Measurements from ENCODE around the gene RASAL1. TPM values are rescaled to one million over a fixed set of nuclear protein-coding genes. Genes with fewer than 3 reads are reported as not detected.

The RASAL1 gene
- total RNA-seq, 1 donor from 2014 or later: 0.21 TPM

DNA sequence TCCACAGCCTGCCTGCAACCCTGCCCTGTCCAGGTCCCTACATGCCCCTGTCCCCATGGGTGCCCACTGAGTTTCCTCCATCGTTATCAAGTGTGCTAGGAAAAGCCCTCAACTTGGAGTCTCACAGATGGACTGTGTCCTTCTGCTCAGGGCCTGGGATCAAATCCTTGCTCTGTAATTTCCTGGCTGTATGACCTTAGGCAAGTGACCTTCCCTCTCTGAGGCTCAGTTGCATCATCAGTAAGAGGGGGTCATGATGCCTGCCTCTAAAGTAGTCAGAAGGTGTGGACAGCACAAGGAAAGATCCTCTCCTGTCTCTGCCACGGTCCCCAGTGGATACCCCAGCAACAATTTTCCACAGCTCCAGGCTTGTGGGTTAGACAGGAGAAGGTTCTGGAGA, 22.2 kb downstream of the RASAL1 start:
- no peak overlapping the region for H3K27ac Mint-ChIP-seq (ENCODE audit: unreplicated experiment)
- H3K27me3 Mint-ChIP-seq (ENCODE audit: unreplicated experiment): peaks cover 1% of the 10 kb centered on the region
- DNase-seq (ENCODE audit: low spot score): no peak
- no peaks in the 10 kb centered on the region for H3K4me1 Mint-ChIP-seq (ENCODE audit: unreplicated experiment)
- TF ChIP-seq, protein P1, sequence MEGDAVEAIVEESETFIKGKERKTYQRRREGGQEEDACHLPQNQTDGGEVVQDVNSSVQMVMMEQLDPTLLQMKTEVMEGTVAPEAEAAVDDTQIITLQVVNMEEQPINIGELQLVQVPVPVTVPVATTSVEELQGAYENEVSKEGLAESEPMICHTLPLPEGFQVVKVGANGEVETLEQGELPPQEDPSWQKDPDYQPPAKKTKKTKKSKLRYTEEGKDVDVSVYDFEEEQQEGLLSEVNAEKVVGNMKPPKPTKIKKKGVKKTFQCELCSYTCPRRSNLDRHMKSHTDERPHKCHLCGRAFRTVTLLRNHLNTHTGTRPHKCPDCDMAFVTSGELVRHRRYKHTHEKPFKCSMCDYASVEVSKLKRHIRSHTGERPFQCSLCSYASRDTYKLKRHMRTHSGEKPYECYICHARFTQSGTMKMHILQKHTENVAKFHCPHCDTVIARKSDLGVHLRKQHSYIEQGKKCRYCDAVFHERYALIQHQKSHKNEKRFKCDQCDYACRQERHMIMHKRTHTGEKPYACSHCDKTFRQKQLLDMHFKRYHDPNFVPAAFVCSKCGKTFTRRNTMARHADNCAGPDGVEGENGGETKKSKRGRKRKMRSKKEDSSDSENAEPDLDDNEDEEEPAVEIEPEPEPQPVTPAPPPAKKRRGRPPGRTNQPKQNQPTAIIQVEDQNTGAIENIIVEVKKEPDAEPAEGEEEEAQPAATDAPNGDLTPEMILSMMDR (IDR thresholded peaks at IDR 0.05; ENCODE audit: unreplicated experiment): no peak
- H3K4me3 Mint-ChIP-seq (ENCODE audit: unreplicated experiment): no peak overlapping the region
- H3K36me3 Mint-ChIP-seq (ENCODE audit: low read depth, unreplicated experiment): no peaks in the 10 kb centered on the region
- no peaks in the 10 kb centered on the region for H3K9me3 Mint-ChIP-seq (ENCODE audit: unreplicated experiment)

DNA sequence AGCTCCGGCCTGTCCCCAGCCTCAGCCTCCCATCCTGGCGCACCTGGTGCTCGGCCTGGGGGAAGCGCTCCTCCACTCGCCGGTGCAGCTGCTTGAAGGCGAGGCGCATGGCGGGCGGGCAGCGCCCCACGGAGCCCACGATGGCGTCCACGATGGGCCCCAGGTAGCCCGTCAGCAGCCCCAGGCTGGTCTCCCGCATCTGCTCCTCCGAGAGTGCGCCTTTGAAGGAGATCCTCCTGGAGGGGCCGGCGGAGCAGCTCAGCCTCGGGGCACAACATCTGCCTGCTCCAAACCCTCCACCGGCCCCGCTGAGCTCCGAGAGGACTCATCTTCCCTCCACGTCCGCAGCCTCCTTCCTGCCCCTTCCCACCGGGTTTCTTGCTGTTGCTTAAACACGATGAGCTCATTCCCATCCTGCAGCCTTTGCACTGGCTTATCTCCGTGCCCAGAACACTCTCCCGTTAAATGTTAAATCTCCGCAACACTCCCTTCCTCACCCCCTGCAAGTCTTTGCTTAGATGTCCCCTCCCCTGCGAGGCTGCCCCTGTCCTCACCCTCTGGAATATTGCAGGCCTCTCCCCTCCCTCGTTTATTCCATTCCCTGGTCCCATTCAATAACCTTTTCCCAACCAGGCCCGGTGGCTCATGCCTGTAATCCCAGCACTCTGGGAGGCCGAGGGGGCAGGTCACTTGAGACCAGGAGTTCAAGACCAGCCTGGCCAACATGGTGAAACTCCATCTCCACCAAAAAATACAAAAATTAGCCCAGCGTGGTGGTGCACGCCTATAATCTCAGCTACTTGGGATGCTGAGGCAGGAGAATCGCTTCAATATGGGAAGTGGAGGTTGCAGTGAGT, 23.3 kb downstream of the RASAL1 start:
- Mint-ChIP-seq H3K36me3 (ENCODE audit: low read depth, unreplicated experiment) (no peaks in the 10 kb centered on the region), H3K27ac (ENCODE audit: unreplicated experiment) (no peak overlapping the region), H3K9me3 (ENCODE audit: unreplicated experiment) (no peaks in the 10 kb centered on the region), H3K27me3 (ENCODE audit: unreplicated experiment) (peaks cover 1% of the 10 kb centered on the region), H3K4me3 (ENCODE audit: unreplicated experiment) (no peak overlapping the region), H3K4me1 (ENCODE audit: unreplicated experiment) (no peaks in the 10 kb centered on the region)
- TF ChIP-seq, protein P1 (IDR thresholded peaks at IDR 0.05; ENCODE audit: unreplicated experiment): no peak
- no peak for DNase-seq (ENCODE audit: low spot score)

DNA sequence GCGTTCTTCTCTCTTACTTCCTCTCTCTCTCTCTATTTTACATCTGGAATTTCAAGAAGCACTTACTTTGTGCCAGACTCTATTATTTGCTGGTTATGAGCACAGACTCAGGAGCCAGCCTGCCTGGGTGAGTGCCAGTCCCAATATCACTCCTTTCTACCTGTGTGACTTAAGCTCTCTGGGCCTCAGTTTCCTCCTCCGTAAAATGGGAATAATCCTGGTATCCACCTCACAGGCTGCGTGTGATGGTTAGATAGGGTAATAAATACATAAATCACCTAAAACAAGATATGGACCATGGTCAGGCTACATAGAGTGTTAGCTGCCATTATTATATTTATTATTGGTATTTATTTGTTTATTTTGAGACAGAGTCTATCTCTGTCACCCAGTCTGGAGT, 24.3 kb downstream of the RASAL1 start:
- Mint-ChIP-seq H3K4me3 (ENCODE audit: unreplicated experiment) (no peak overlapping the region), H3K36me3 (ENCODE audit: low read depth, unreplicated experiment) (no peaks in the 10 kb centered on the region), H3K9me3 (ENCODE audit: unreplicated experiment) (no peaks in the 10 kb centered on the region), H3K27me3 (ENCODE audit: unreplicated experiment) (peaks cover 3% of the 10 kb centered on the region), H3K27ac (ENCODE audit: unreplicated experiment) (no peak overlapping the region), H3K4me1 (ENCODE audit: unreplicated experiment) (peaks cover 6% of the 10 kb centered on the region)
- TF ChIP-seq, protein P1 (IDR thresholded peaks at IDR 0.05; ENCODE audit: unreplicated experiment): no peak
- no peak for DNase-seq (ENCODE audit: low spot score)

DNA sequence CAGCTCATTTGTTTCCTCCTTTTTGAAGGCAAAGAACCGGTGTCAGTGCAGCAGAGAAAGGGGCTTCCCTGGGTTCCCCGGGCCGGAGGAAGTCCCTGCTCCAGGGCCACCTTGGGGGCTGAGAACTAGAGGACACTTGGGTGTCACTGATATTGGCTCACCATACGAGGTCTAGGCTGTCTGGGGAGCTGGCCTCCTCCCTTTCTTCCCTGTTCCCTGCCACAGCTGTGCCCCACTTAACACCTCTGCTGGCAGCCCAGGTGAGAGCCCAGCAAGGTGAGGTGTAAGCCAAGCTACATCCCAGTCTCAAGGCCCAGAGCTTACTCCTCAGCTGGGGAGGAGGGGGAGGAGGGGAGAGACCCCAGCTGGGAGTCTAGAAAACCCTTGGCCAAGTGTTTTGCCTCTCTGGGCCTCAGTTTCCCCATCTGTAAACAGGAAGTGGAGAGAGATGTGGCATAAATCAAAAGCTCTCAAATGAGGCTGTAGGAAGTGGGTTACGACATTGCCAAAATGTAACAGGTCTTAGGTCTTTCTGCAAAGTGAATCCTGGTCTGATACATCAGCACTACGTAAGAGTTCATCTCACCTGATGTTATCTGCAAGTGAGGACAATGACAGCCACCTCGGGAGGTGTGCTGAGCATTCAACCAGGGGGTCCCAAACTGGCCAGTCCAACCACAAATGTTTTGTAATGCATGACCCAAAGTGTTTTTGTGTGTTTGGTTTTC, 25.5 kb downstream of the RASAL1 start:
- DNase-seq (ENCODE audit: low spot score): no peak
- H3K4me3 Mint-ChIP-seq (ENCODE audit: unreplicated experiment): no peak overlapping the region
- H3K36me3 Mint-ChIP-seq (ENCODE audit: low read depth, unreplicated experiment): no peaks in the 10 kb centered on the region
- H3K4me1 Mint-ChIP-seq (ENCODE audit: unreplicated experiment): peaks cover 6% of the 10 kb centered on the region
- TF ChIP-seq, protein P1 (IDR thresholded peaks at IDR 0.05; ENCODE audit: unreplicated experiment): no peak
- H3K27ac Mint-ChIP-seq (ENCODE audit: unreplicated experiment): no peak overlapping the region
- H3K27me3 Mint-ChIP-seq (ENCODE audit: unreplicated experiment): peaks cover 3% of the 10 kb centered on the region
- no peaks in the 10 kb centered on the region for H3K9me3 Mint-ChIP-seq (ENCODE audit: unreplicated experiment)

DNA sequence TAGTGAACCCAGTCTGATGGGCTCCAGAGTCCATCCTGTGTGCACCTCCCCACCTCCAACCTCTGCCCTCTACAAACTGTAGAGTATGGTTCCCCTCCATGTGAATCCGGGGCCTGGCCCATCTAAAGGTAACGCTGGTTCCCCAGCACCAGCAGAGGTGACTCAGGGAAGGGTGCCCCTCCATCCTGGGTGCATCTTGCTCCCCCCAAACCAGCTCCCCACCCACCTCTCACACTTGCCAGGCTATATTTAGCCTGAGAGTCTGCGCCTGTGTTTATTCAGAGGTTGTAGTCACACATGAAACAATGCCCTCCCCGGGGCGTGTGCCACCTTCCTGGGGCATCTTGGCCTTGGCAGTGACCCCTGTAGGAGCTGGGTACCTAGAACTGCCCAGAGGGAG, 26.2 kb downstream of the RASAL1 start:
- H3K27me3 Mint-ChIP-seq (ENCODE audit: unreplicated experiment): peaks cover 3% of the 10 kb centered on the region

More for the DNA sequence above, 26.2 kb downstream of the RASAL1 start:
- TF ChIP-seq, protein P1 (IDR thresholded peaks at IDR 0.05; ENCODE audit: unreplicated experiment): no peak
- no peak overlapping the region for H3K4me3 Mint-ChIP-seq (ENCODE audit: unreplicated experiment)
- H3K9me3 Mint-ChIP-seq (ENCODE audit: unreplicated experiment): no peaks in the 10 kb centered on the region
- no peak for DNase-seq (ENCODE audit: low spot score)
- no peaks in the 10 kb centered on the region for H3K36me3 Mint-ChIP-seq (ENCODE audit: low read depth, unreplicated experiment)
- H3K27ac Mint-ChIP-seq (ENCODE audit: unreplicated experiment): no peak overlapping the region
- peaks cover 6% of the 10 kb centered on the region for H3K4me1 Mint-ChIP-seq (ENCODE audit: unreplicated experiment)

Data from endothelial cell (in vitro differentiated cells).